HFF-Myc (cell line): ENCODE results near the gene LSM14A.

Experiments used
- DNase-seq: peaks from one replicate; pipeline ENCODE4 v3.0.0-alpha.2; 2011; ENCODE audit warnings: low read depth; ENCODE audit errors: extremely low read depth
- H3K4me3 ChIP-seq: replicated peaks from 2 replicates; pipeline ENCODE4 v1.5.1; 2011; ENCODE audit warnings: low read depth, mild to moderate bottlenecking, control low read depth, low read length
- CTCF ChIP-seq: IDR thresholded peaks from 2 replicates; pipeline ENCODE4 v1.5.1; 2012; ENCODE audit warnings: mild to moderate bottlenecking, low read depth, low read length, control low read depth; ENCODE audit errors: missing control alignments

LSM14A gene

GRCh38 chr19:34184880-34185491 lies 12.7 kb downstream of the LSM14A start:
- TF ChIP-seq CTCF: no peak
- no peak overlapping the region for H3K4me3 ChIP-seq
- DNase-seq: no peak

- TF ChIP-seq CTCF: no peak
- DNase-seq: no peak
- H3K4me3 ChIP-seq: no peak overlapping the region
These were observed 13.9 kb downstream of the LSM14A start for GRCh38 chr19:34186205-34186604.

GRCh38 chr19:34187011-34187410 lies 14.7 kb downstream of the LSM14A start:
- H3K4me3 ChIP-seq: no peak overlapping the region
- no peak for DNase-seq
- TF ChIP-seq CTCF: no peak

GRCh38 chr19:34188408-34188807 lies 16.1 kb downstream of the LSM14A start:
- H3K4me3 ChIP-seq: no peak overlapping the region
- TF ChIP-seq CTCF: no peak
- no peak for DNase-seq

- no peak for DNase-seq
- no peak overlapping the region for H3K4me3 ChIP-seq
- TF ChIP-seq CTCF: no peak
These were observed 17.1 kb downstream of the LSM14A start for GRCh38 chr19:34189199-34189916.

- no peak for TF ChIP-seq CTCF
- no peak for DNase-seq
- no peak overlapping the region for H3K4me3 ChIP-seq
These were observed 17.7 kb downstream of the LSM14A start for GRCh38 chr19:34189917-34190425.
